Neural cell (in vitro differentiated cells): Measurements from ENCODE around the gene LRP8.

Source experiments
- CTCF ChIP-seq: fragments of 450-650 bp; IDR thresholded peaks from 2 replicates; pipeline ENCODE4 v1.5.1; 2014; ENCODE audit warnings: antibody characterized with exemption, mild to moderate bottlenecking, moderate library complexity; ENCODE audit not compliant: poor library complexity, severe bottlenecking
- EP300 ChIP-seq: fragments of 450-650 bp; conservative IDR thresholded peaks from 2 replicates; pipeline ENCODE4 v1.6.1; 2014; ENCODE audit warnings: antibody characterized with exemption, mild to moderate bottlenecking, moderate library complexity; ENCODE audit not compliant: poor library complexity, severe bottlenecking
- EZH2 ChIP-seq: fragments of 200-600, 300-800 bp; shearing (Covaris generic), sonication (generic); IDR thresholded peaks from 2 replicates; pipeline ENCODE4 v1.6.1; 2014; ENCODE audit warnings: antibody characterized with exemption, low read length, borderline replicate concordance, mild to moderate bottlenecking; ENCODE audit not compliant: insufficient read depth, poor library complexity, severe bottlenecking
- POLR2AphosphoS5 ChIP-seq: IDR thresholded peaks from 2 replicates; pipeline ENCODE4 v1.6.1; 2012
- TAF1 ChIP-seq: IDR thresholded peaks from 2 replicates; pipeline ENCODE4 v1.6.1; 2012; ENCODE audit warnings: low read depth
- TF ChIP-seq, protein P1 (sequence below): IDR thresholded peaks from 2 replicates; pipeline ENCODE4 v1.6.1; 2012; ENCODE audit warnings: borderline replicate concordance

DNA sequence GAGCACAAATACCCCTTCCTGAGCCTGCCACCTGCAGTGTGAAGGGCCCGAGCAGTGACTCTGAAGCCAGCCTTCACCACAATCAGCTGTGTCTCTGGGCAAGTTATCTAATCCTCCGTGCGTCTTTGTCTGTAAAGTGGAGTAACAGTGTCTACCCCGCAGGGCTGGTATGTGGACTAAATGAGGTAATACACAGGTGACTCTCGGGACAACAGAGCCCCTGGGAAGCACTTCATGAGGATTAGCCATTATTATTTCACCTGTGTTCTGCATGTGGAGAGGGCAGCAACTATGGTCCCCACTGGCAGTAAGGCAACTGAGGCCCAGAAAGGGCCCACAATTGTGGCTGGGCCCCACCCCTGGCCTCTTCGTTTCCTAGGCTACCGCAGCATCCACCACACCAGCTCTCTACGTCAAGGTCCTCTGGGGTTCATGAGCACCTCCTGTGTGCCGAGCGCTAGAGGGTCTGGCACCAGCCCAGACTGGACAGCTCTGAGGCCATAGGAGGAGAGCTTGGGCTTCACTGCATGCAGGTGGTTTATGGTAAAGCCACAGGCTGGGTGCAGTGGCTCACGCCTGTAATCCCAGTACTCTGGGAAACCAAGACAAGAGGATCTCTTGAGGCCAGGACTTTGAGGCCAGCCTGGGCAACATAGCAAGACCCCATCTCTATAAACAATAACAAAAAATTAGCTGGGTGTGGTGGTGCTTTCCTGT lies 41.3 kb upstream of the LRP8 start:
- TF ChIP-seq POLR2AphosphoS5 = no peak
- no peak for TF ChIP-seq CTCF
- no peak for TF ChIP-seq TAF1
- no peak for TF ChIP-seq EZH2
- TF ChIP-seq, protein P1, sequence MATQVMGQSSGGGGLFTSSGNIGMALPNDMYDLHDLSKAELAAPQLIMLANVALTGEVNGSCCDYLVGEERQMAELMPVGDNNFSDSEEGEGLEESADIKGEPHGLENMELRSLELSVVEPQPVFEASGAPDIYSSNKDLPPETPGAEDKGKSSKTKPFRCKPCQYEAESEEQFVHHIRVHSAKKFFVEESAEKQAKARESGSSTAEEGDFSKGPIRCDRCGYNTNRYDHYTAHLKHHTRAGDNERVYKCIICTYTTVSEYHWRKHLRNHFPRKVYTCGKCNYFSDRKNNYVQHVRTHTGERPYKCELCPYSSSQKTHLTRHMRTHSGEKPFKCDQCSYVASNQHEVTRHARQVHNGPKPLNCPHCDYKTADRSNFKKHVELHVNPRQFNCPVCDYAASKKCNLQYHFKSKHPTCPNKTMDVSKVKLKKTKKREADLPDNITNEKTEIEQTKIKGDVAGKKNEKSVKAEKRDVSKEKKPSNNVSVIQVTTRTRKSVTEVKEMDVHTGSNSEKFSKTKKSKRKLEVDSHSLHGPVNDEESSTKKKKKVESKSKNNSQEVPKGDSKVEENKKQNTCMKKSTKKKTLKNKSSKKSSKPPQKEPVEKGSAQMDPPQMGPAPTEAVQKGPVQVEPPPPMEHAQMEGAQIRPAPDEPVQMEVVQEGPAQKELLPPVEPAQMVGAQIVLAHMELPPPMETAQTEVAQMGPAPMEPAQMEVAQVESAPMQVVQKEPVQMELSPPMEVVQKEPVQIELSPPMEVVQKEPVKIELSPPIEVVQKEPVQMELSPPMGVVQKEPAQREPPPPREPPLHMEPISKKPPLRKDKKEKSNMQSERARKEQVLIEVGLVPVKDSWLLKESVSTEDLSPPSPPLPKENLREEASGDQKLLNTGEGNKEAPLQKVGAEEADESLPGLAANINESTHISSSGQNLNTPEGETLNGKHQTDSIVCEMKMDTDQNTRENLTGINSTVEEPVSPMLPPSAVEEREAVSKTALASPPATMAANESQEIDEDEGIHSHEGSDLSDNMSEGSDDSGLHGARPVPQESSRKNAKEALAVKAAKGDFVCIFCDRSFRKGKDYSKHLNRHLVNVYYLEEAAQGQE = no peak
- TF ChIP-seq EP300 = no peak
